ENCODE results near the gene SMIM22.
"Not testable (repeated sequence)": the region's sequence is repeated elsewhere in the genome, so short reads cannot be mapped to it uniquely, and the experiment has no call there.

The SMIM22 gene

GRCh38 chr16:4769306-4769638, 25.9 kb upstream of the SMIM22 start:
- no peak for DNase-seq

- no peak for DNase-seq
Measured at GRCh38 chr16:4771646-4772045, 23.5 kb upstream of the SMIM22 start.

- no peak for DNase-seq
Measured at GRCh38 chr16:4772351-4772750, 22.8 kb upstream of the SMIM22 start.

GRCh38 chr16:4775005-4775404, 20.2 kb upstream of the SMIM22 start:
- DNase-seq: no peak

GRCh38 chr16:4776141-4776705, 18.9 kb upstream of the SMIM22 start:
- no peak for DNase-seq

- DNase-seq: no peak
Measured at GRCh38 chr16:4777339-4778049, 17.7 kb upstream of the SMIM22 start.

- DNase-seq: no peak
Measured at GRCh38 chr16:4778050-4778392, 17.1 kb upstream of the SMIM22 start.

GRCh38 chr16:4780235-4780634, 14.9 kb upstream of the SMIM22 start:
- no peak for DNase-seq

- no peak for DNase-seq
Measured at GRCh38 chr16:4783251-4783950, 11.8 kb upstream of the SMIM22 start.

GRCh38 chr16:4783951-4784336, 11.2 kb upstream of the SMIM22 start:
- DNase-seq: no peak

GRCh38 chr16:4784444-4784987, 10.7 kb upstream of the SMIM22 start:
- DNase-seq: not testable (repeated sequence)

- no peak for DNase-seq
Measured at GRCh38 chr16:4785758-4786433, 9.3 kb upstream of the SMIM22 start.

GRCh38 chr16:4787068-4787467, 8.1 kb upstream of the SMIM22 start:
- no peak for DNase-seq

GRCh38 chr16:4787627-4788482, 7.3 kb upstream of the SMIM22 start, which contains the start of gene SEPTIN12:
SEPTIN12 (minus strand) TSS chr16:4788345; CDS start chr16:4787645, 700 bp downstream.
- DNase-seq: no peak

- DNase-seq: no peak
Measured at GRCh38 chr16:4788489-4788889, 6.7 kb upstream of the SMIM22 start.

GRCh38 chr16:4788910-4789309, 6.3 kb upstream of the SMIM22 start:
- DNase-seq: no peak

GRCh38 chr16:4790261-4790660, 4.9 kb upstream of the SMIM22 start:
- no peak for DNase-seq

GRCh38 chr16:4790871-4791270, 4.3 kb upstream of the SMIM22 start:
- no peak for DNase-seq

GRCh38 chr16:4792951-4793513, 2.1 kb upstream of the SMIM22 start:
- no peak for DNase-seq

- no peak for DNase-seq
Measured at GRCh38 chr16:4795828-4796572, 831 bp downstream of the SMIM22 start.

- no peak for DNase-seq
Measured at GRCh38 chr16:4796982-4797804, 2.0 kb downstream of the SMIM22 start.

All from NCI-H2029 treated with DMSO at 0.1 percent for 48 hours (cell line).